Suprapubic skin (tissue), 4 donors: ENCODE data around the gene STK32B.

Source experiments
- EP300 ChIP-seq: sonication (generic); formaldehyde crosslinking; IDR thresholded peaks from one replicate; pipeline ENCODE4 v1.6.1; 2017; ENCODE audit warnings: antibody characterized with exemption
- POLR2AphosphoS5 ChIP-seq, 3 donors: sonication (generic); formaldehyde crosslinking; IDR thresholded peaks; one replicate each; pipeline ENCODE4 v1.6.1; 2017; ENCODE audit warnings: antibody characterized with exemption in 3 of 3
- TF ChIP-seq, protein P1 (sequence below), 2 donors: fragments of 200-600 bp in 1 of 2; fragments of 450-650 bp in 1 of 2; sonication (generic) in 1 of 2; IDR thresholded peaks; one replicate each; pipeline ENCODE4 v1.5.1; 2016 to 2019; ENCODE audit warnings: antibody characterized with exemption in 2 of 2, mild to moderate bottlenecking in 1 of 2, moderate library complexity in 1 of 2

- TF ChIP-seq, protein P1, sequence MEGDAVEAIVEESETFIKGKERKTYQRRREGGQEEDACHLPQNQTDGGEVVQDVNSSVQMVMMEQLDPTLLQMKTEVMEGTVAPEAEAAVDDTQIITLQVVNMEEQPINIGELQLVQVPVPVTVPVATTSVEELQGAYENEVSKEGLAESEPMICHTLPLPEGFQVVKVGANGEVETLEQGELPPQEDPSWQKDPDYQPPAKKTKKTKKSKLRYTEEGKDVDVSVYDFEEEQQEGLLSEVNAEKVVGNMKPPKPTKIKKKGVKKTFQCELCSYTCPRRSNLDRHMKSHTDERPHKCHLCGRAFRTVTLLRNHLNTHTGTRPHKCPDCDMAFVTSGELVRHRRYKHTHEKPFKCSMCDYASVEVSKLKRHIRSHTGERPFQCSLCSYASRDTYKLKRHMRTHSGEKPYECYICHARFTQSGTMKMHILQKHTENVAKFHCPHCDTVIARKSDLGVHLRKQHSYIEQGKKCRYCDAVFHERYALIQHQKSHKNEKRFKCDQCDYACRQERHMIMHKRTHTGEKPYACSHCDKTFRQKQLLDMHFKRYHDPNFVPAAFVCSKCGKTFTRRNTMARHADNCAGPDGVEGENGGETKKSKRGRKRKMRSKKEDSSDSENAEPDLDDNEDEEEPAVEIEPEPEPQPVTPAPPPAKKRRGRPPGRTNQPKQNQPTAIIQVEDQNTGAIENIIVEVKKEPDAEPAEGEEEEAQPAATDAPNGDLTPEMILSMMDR (IDR thresholded peaks at IDR 0.05): no peak
- no peak for TF ChIP-seq POLR2AphosphoS5 (IDR thresholded peaks at IDR 0.05)
- TF ChIP-seq EP300: no peak
These were observed 232.6 kb downstream of the STK32B start for GRCh38 chr4:5283837-5284236.
